Endothelial cell of umbilical vein (primary cell): ENCODE measurements around the gene TCF23. TPM values are rescaled to one million over a fixed set of nuclear protein-coding genes. Genes with fewer than 3 reads are reported as not detected.

Experiments used
- BruUV-seq: library from RNA; stranded (reverse); fragments of 400-500 nt; replicated peaks from 2 replicates; lab custom pipeline; 2021; lab: Mats Ljungman, UMichigan
- CTCF ChIA-PET: fragments of 300-600, 350-600 bp; sonication (Branson Sonifier 250); formaldehyde crosslinking; loops from one replicate; lab custom pipeline; 2021; ENCODE audit warnings: antibody characterized with exemption, inconsistent platforms; lab: Charles Lee
- POLR2A ChIA-PET: fragments of 300-600, 350-600 bp; sonication (Branson Sonifier 250); formaldehyde crosslinking; loops from one replicate; lab custom pipeline; 2021; ENCODE audit warnings: antibody characterized with exemption, inconsistent platforms; lab: Charles Lee
- DNase-seq: peaks from one replicate; pipeline ENCODE4 v3.0.0-alpha.2; 2011; ENCODE audit warnings: low read depth, low spot score
- FAIRE-seq: peaks from 2 replicates; lab custom pipeline; 2011; peaks lifted over from hg19 to GRCh38; lab: Jason Lieb, UNC
- H2AFZ ChIP-seq: 2 replicates; pipeline ENCODE4 v1.6.0; 2012; ENCODE audit warnings: low read depth, low read length, control low read depth, inconsistent platforms
- H3K27ac ChIP-seq: 2 replicates; pipeline ENCODE4 v1.5.1; 2011; ENCODE audit warnings: low read depth, mild to moderate bottlenecking, control low read depth, low read length, moderate library complexity; ENCODE audit not compliant: insufficient read depth
- H3K27me3 ChIP-seq, 2 experiments: 2 replicates each; pipeline versions ENCODE4 v1.6.0 to v1.6.1; 2011; ENCODE audit warnings: low read length in 2 of 2, mixed read lengths in 1 of 2; ENCODE audit not compliant: control insufficient read depth in 2 of 2, insufficient read depth in 2 of 2
- H3K36me3 ChIP-seq, 2 experiments: 2 replicates in 1 of 2; 3 replicates in 1 of 2; pipeline ENCODE4 v1.5.1; 2011; ENCODE audit warnings: low read length in 2 of 2, mild to moderate bottlenecking in 1 of 2, moderate library complexity in 1 of 2; ENCODE audit not compliant: control insufficient read depth in 2 of 2, insufficient read depth in 2 of 2; ENCODE audit errors: extremely low read depth in 1 of 2
- H3K4me1 ChIP-seq: 3 replicates; pipeline ENCODE4 v1.5.1; 2011; ENCODE audit warnings: mild to moderate bottlenecking, low read length; ENCODE audit not compliant: control insufficient read depth, insufficient read depth; ENCODE audit errors: extremely low read depth
- H3K4me2 ChIP-seq: 2 replicates; pipeline ENCODE4 v1.6.1; 2011; ENCODE audit warnings: low read length, control low read depth, mixed read lengths; ENCODE audit not compliant: insufficient read depth
- H3K4me3 ChIP-seq, 3 experiments: fragments of 200-600 bp in 1 of 3; sonication (generic), shearing (Covaris generic) in 1 of 3; replicated peaks in 1 of 3; 2 replicates each; pipeline ENCODE4 v1.5.1; 2011 to 2016; ENCODE audit warnings: control low read depth in 3 of 3, low read length in 3 of 3, mild to moderate bottlenecking in 2 of 3, inconsistent platforms in 1 of 3, low read depth in 1 of 3, moderate library complexity in 1 of 3; ENCODE audit not compliant: insufficient read depth in 1 of 3
- H3K79me2 ChIP-seq: 2 replicates; pipeline ENCODE4 v1.6.0; 2012; ENCODE audit warnings: low read length, inconsistent platforms; ENCODE audit not compliant: control insufficient read depth, insufficient read depth
- H3K9ac ChIP-seq: replicated peaks from 2 replicates; pipeline ENCODE3; 2011; ENCODE audit warnings: low read length, control low read depth; ENCODE audit not compliant: insufficient read depth; ENCODE audit errors: extremely low read depth
- H3K9me1 ChIP-seq: replicated peaks from 3 replicates; pipeline ENCODE4 v1.6.0; 2011; ENCODE audit warnings: mild to moderate bottlenecking, low read length; ENCODE audit not compliant: control insufficient read depth, insufficient read depth; ENCODE audit errors: extremely low read depth
- H3K9me3 ChIP-seq: replicated peaks from 2 replicates; pipeline ENCODE4 v1.5.1; 2012; ENCODE audit warnings: low read length, inconsistent platforms; ENCODE audit not compliant: control insufficient read depth, insufficient read depth
- H4K20me1 ChIP-seq: replicated peaks from 2 replicates; pipeline ENCODE3; 2011; ENCODE audit warnings: mild to moderate bottlenecking, low read length; ENCODE audit not compliant: control insufficient read depth, insufficient read depth; ENCODE audit errors: extremely low read depth
- CTCF ChIP-seq, 2 donors: IDR thresholded peaks; 1 replicate in 1 of 2; 2 replicates in 1 of 2; pipeline ENCODE4 v1.5.1; 2011; ENCODE audit warnings: low read length in 2 of 2, mild to moderate bottlenecking in 2 of 2, moderate library complexity in 2 of 2, control low read depth in 1 of 2, inconsistent platforms in 1 of 2, low read depth in 1 of 2; ENCODE audit not compliant: insufficient read depth in 1 of 2; ENCODE audit errors: extremely low read depth in 1 of 2
- EZH2 ChIP-seq: IDR thresholded peaks from 2 replicates; pipeline ENCODE4 v1.6.1; 2012; ENCODE audit warnings: borderline replicate concordance, low read depth, mild to moderate bottlenecking, moderate library complexity, low read length, inconsistent platforms; ENCODE audit not compliant: severe bottlenecking
- FOS ChIP-seq: IDR thresholded peaks from 2 replicates; pipeline ENCODE4 v1.6.1; 2011; ENCODE audit warnings: mild to moderate bottlenecking, low read length, moderate library complexity, borderline replicate concordance; ENCODE audit not compliant: insufficient read depth
- GATA2 ChIP-seq: IDR thresholded peaks from 2 replicates; pipeline ENCODE4 v1.7.0; 2011; ENCODE audit warnings: low read depth, mild to moderate bottlenecking, moderate library complexity, mixed read lengths, low read length; ENCODE audit not compliant: insufficient read length, insufficient read depth
- JUN ChIP-seq: IDR thresholded peaks from 2 replicates; pipeline ENCODE4 v1.6.1; 2011; ENCODE audit warnings: borderline replicate concordance, low read depth; ENCODE audit not compliant: insufficient read length, insufficient read depth
- MYC ChIP-seq: IDR thresholded peaks from one replicate; pipeline ENCODE4 v1.6.1; 2011; ENCODE audit warnings: mild to moderate bottlenecking, low read depth, low read length
- POLR2AphosphoS5 ChIP-seq: IDR thresholded peaks from 2 replicates; pipeline ENCODE4 v1.6.1; 2012; ENCODE audit warnings: low read depth, mild to moderate bottlenecking, control low read depth, low read length, moderate library complexity; ENCODE audit not compliant: insufficient read depth
- dilution Hi-C: fragments of 300-500 bp; cut with MboI; formaldehyde crosslinking; loops from one replicate; pipeline ENCODE4 v1.15.0; 2019; ENCODE audit warnings: low sequenced_read_pairs; ENCODE audit not compliant: extremely low pct_ligation_motif_present
- intact Hi-C: fragments of 100-400 bp; cut with micrococcal nuclease; formaldehyde crosslinking; loops from one replicate; pipeline ENCODE4 v1.10.0; 2022
- polyA plus RNA-seq, 4 experiments: library from polyadenylated mRNA; depleted of rRNA in 3 of 4; stranded (reverse) in 3 of 4; unstranded in 1 of 4; fragments of >200 nt; gene quantifications; 2 replicates each; pipeline versions ENCODE4 v1.2.1 to v1.2.3, GENCODE V29; 2011 to 2012; ENCODE audit warnings: missing spikeins in 1 of 4
- total RNA-seq: library from RNA; stranded (reverse); gene quantifications from 2 replicates; pipeline ENCODE4 v1.2.3, GENCODE V29; 2021

Gene TCF23
- total and polyA plus RNA-seq, 2 donors (not counting 3 experiments of a cell fraction or from before 2014, with no cell fraction given): not detected

- Histone ChIP-seq H4K20me1 (no peaks in the 10 kb centered on the region), H3K27me3 (peaks cover 8 to 11% of the 10 kb centered on the region in 2 experiments), H2AFZ (no peak overlapping the region), H3K4me1 (no peaks in the 10 kb centered on the region), H3K4me2 (no peak overlapping the region), H3K9ac (no peak overlapping the region), H3K79me2 (no peaks in the 10 kb centered on the region), H3K9me1 (no peaks in the 10 kb centered on the region), H3K4me3 (no peak overlapping the region), H3K27ac (no peak overlapping the region), H3K36me3 (peaks cover 0 to 12% of the 10 kb centered on the region in 2 experiments), H3K9me3 (no peaks in the 10 kb centered on the region)
- dilution Hi-C loops (no loop called here), intact Hi-C loops (no loop called here)
- TF ChIP-seq EZH2 (no peak), FOS (no peak), CTCF (IDR thresholded peaks at IDR 0.05; ENCODE audit: extremely low read depth in 1 of 2, insufficient read depth in 1 of 2, low read depth in 1 of 2, low read length in 2 of 2) (no peak), POLR2AphosphoS5 (no peak), JUN (no peak), GATA2 (no peak), MYC (no peak)
- POLR2A ChIA-PET: no interaction called here
- no TSS peak for BruUV-seq
- DNase-seq (no peak), FAIRE-seq (no peak)
- CTCF ChIA-PET: interaction anchor here (1.1 kb wide), 1 partner anchor 43 kb away, joined by 3 read pairs; no protein-coding TSS in a partner anchor
These were observed 22.5 kb upstream of the TCF23 start for GRCh38 chr2:27126252-27126710.
